Measurements from ENCODE around the gene PLA2G2F.

DNA sequence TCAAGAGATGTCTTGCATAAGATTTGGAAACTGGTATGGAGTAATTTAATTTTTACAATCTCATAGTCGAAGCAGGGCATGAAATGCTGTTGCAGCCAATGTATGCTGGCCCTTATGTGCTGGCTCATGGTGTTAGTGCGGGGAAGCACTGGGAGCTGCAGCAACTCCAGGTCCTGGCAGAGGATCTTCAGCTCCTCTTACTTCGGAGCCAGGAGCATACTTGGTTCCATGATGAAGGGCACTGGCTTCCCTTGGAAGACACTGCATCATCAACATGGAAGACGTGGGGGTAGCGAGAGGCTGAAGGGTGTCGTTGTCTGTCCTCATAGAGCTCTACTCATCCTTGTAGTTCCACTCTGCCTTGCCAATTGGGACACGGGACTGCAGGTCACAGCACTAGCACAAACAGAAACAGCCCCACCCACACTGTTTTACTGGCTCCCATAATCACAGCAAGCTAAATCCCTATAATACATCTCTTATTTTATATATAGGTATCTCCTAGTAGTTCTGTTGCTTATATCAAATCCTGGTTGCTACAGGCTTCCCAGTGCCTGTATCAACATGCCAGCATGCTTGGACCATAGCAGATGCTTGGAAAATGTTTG, 42.2 kb upstream of the PLA2G2F start:
- TF ChIP-seq, protein P1, sequence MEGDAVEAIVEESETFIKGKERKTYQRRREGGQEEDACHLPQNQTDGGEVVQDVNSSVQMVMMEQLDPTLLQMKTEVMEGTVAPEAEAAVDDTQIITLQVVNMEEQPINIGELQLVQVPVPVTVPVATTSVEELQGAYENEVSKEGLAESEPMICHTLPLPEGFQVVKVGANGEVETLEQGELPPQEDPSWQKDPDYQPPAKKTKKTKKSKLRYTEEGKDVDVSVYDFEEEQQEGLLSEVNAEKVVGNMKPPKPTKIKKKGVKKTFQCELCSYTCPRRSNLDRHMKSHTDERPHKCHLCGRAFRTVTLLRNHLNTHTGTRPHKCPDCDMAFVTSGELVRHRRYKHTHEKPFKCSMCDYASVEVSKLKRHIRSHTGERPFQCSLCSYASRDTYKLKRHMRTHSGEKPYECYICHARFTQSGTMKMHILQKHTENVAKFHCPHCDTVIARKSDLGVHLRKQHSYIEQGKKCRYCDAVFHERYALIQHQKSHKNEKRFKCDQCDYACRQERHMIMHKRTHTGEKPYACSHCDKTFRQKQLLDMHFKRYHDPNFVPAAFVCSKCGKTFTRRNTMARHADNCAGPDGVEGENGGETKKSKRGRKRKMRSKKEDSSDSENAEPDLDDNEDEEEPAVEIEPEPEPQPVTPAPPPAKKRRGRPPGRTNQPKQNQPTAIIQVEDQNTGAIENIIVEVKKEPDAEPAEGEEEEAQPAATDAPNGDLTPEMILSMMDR (IDR thresholded peaks at IDR 0.05), result no peak
- TF ChIP-seq POLR2A (IDR thresholded peaks at IDR 0.05), result no peak

Data from right lobe of liver (tissue), 4 donors.